ENCODE results near the gene PHKB. TPM values are rescaled to one million over a fixed set of nuclear protein-coding genes. Genes with fewer than 3 reads are reported as not detected.

Gene PHKB
- total and polyA plus RNA-seq, 2 of the 8 experiments (the other 6 are each of a cell fraction or from before 2014, with no cell fraction given) = 18.6 to 38.3 TPM

DNA sequence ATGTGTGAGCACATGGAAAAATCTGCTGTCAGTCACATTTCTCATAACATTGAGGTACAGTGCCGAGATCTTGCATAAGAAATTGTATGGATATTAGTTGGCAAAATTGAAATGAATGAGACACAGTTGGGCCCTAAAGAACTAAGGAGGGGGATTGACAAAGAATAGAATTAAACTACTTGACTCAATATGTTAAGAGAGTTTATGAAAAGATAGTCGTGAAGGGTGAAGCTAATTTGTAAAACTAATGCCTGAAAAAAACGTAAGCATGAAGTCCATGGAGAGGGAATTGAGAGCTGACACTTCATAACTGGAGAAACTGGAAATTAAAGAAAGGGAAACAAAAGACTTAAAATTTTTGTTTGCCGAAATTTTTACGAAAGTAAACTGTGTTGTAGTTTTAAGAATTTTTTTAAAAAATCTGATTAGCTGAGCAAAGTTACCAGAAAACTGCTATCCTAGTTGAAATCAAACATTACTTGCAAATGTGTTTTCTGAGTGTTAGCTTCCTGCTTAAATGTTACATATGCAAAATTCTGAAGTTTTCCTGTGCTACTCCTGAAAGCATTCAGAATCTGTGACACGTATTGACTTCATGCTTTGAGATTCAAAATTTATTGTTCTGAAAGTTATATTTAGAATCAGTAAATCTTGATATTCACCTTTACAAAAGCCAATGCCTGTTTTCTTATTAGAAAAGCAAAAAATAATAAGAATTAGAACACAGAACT, 239.9 kb downstream of the PHKB start:
- no peak overlapping the region for H2BK15ac ChIP-seq (ENCODE audit: low read length)
- FAIRE-seq (no peak), DNase-seq (ENCODE audit: low read depth in 1 of 2, low spot score in 2 of 2) (no peak)
- no peak overlapping the region for H3K23ac ChIP-seq (ENCODE audit: insufficient read length)
- H3K27ac ChIP-seq (ENCODE audit: low read depth, low read length) = no peak overlapping the region
- CTCF ChIA-PET (ENCODE audit: partially characterized antibody) = interaction anchor here (1.3 kb wide), 1 partner anchor 412 kb away, joined by 4 read pairs; no protein-coding TSS in a partner anchor
- no peak overlapping the region for H4K91ac ChIP-seq (replicated peaks; ENCODE audit: insufficient read length, low read length)
- H2BK12ac ChIP-seq (ENCODE audit: low read depth, low read length) = no peak overlapping the region
- H3K4me3 ChIP-seq (ENCODE audit: extremely low read depth in 1 of 4, insufficient read depth in 2 of 4, low read depth in 3 of 4, low read length in 4 of 4) = no peak overlapping the region
- peaks cover 2 to 10% (median 5%) of the 10 kb centered on the region in 4 experiments; a peak in 5 of 7 replicates for H3K4me1 ChIP-seq (replicated peaks in 1 of 4; ENCODE audit: control insufficient read depth in 3 of 4, insufficient read depth in 4 of 4, low read length in 3 of 4)
- no peak overlapping the region; the same call in 1 of the 2 replicates for H2BK20ac ChIP-seq (ENCODE audit: low read length)
- H3K4ac ChIP-seq (replicated peaks; ENCODE audit: insufficient read length, low read depth, low read length) = no peak overlapping the region
- no peak overlapping the region for H4K8ac ChIP-seq (ENCODE audit: extremely low read depth, insufficient read depth, low read length)
- no peak overlapping the region for H3K9ac ChIP-seq (replicated peaks in 1 of 4; ENCODE audit: extremely low read depth in 1 of 4, low read depth in 3 of 4, low read length in 3 of 4)
- H3K79me2 ChIP-seq (ENCODE audit: control insufficient read depth in 1 of 2, insufficient read depth in 2 of 2, low read length in 2 of 2) = no peaks in the 10 kb centered on the region
- no peak overlapping the region for H3K56ac ChIP-seq (replicated peaks; ENCODE audit: insufficient read length, low read depth, low read length)
- H2AFZ ChIP-seq (ENCODE audit: low read length) = no peak overlapping the region
- no peak overlapping the region for H3K14ac ChIP-seq (ENCODE audit: insufficient read length)
- no peaks in the 10 kb centered on the region for H3K79me1 ChIP-seq (ENCODE audit: low read depth, low read length)
- POLR2A ChIA-PET (ENCODE audit: partially characterized antibody) = no interaction called here
- H3K36me3 ChIP-seq (ENCODE audit: control insufficient read depth in 2 of 4, insufficient read depth in 4 of 4, low read length in 3 of 4) = peaks cover 0 to 3% (median 0%) of the 10 kb centered on the region in 4 experiments; a peak in 2 of 8 replicates
- no peak overlapping the region for H3K18ac ChIP-seq (ENCODE audit: extremely low read depth, low read length)
- H3K9me3 ChIP-seq (ENCODE audit: insufficient read depth in 2 of 2, low read depth in 1 of 2, low read length in 1 of 2) = no peaks in the 10 kb centered on the region
- H2BK5ac ChIP-seq (ENCODE audit: low read depth, low read length) = no peak overlapping the region
- H2BK120ac ChIP-seq (replicated peaks; ENCODE audit: low read depth, low read length) = no peak overlapping the region
- no peak overlapping the region for H3K4me2 ChIP-seq (ENCODE audit: insufficient read depth in 1 of 2, low read depth in 2 of 2, low read length in 2 of 2)
- no peaks in the 10 kb centered on the region for H4K20me1 ChIP-seq (replicated peaks in 1 of 2; ENCODE audit: control insufficient read depth in 1 of 2, insufficient read depth in 2 of 2, low read length in 2 of 2)
- WGBS, 2 experiments (ENCODE audit: extremely low coverage in 1 of 2, insufficient coverage in 1 of 2, insufficient read length in 1 of 2, insufficient replicate concordance in 2 of 2, low coverage in 1 of 2, low lambda C conversion rate in 2 of 2, missing lambda C conversion rate in 1 of 2) = 66% methylated on average over 6 of the region's 6 CpGs; no CpG with 5 or more reads in 1 of the 2 experiments
- no peak overlapping the region for H4K5ac ChIP-seq (ENCODE audit: insufficient read length, low read depth, low read length)
- no peaks in the 10 kb centered on the region for H3K27me3 ChIP-seq (replicated peaks in 1 of 4; ENCODE audit: control insufficient read depth in 3 of 4, extremely low read depth in 1 of 4, insufficient read depth in 3 of 4, low read length in 3 of 4)
- no peaks in the 10 kb centered on the region for H3K23me2 ChIP-seq (ENCODE audit: low read depth, low read length)
- no peak overlapping the region for H2AK5ac ChIP-seq (ENCODE audit: low read depth, low read length)
- TF ChIP-seq POLR2A (IDR thresholded peaks at IDR 0.05; ENCODE audit: control extremely low read depth in 1 of 2, low read depth in 2 of 2, low read length in 2 of 2) = no peak
- TF ChIP-seq TAF7 (optimal IDR thresholded peaks at IDR 0.05; ENCODE audit: borderline replicate concordance, low read depth, low read length) = no peak
- no peak for TF ChIP-seq JUND (IDR thresholded peaks at IDR 0.05; ENCODE audit: low read length)
- TF ChIP-seq SP2 (IDR thresholded peaks at IDR 0.05; ENCODE audit: low read length) = no peak
- no peak for TF ChIP-seq JUN (IDR thresholded peaks at IDR 0.05; ENCODE audit: low read depth, low read length)
- TF ChIP-seq BRCA1 (IDR thresholded peaks at IDR 0.05; ENCODE audit: low read depth, low read length) = no peak
- TF ChIP-seq, protein P1, sequence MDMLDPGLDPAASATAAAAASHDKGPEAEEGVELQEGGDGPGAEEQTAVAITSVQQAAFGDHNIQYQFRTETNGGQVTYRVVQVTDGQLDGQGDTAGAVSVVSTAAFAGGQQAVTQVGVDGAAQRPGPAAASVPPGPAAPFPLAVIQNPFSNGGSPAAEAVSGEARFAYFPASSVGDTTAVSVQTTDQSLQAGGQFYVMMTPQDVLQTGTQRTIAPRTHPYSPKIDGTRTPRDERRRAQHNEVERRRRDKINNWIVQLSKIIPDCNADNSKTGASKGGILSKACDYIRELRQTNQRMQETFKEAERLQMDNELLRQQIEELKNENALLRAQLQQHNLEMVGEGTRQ (IDR thresholded peaks at IDR 0.05; ENCODE audit: low read length) = no peak

All from H1 (cell line).